GM18526 (cell line): ENCODE results near the gene AASDHPPT.

ENCODE experiments used
- POLR2A ChIP-seq: IDR thresholded peaks from 3 replicates; pipeline ENCODE4 v1.6.1; 2011; ENCODE audit not compliant: insufficient read length; ENCODE audit errors: extremely low read depth

The AASDHPPT gene

GRCh38 chr11:106072804-106073203, 4.7 kb upstream of the AASDHPPT start:
- no peak for TF ChIP-seq POLR2A

GRCh38 chr11:106076171-106076918, 1.1 kb upstream of the AASDHPPT start:
- no peak for TF ChIP-seq POLR2A

DNA sequence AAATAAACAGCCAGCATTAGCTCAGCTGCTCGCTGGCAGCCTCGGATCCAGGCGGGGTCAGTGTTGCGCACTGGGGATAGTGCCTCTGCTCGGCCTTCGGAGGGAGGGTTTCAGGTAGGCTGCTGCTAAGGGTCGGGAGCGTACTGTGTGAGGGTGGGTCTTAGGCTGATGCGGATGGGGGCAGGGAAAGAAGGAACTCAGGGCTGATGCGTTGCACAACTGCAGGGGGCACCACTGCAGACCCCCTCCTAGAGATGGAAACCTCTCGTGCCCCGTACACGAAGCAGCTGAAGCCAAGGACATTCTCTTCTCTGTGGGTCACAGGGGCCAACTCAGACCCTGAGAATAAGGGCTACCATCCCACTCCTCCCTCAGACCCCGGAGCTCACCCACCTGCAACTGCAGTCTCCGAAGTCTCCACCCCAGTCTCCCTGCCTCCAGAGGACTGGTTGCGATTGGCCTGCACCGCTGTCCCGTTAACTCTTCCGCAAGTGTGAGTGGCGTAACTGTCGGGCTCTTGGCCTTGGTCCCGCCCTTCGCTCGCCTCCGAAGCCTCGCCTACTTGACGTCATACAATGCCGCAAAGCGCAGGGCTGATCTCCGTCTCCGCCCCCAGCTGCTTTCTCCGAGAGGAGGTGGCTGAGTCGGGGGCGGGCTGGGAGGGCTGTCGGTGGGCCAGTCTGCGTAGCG, 398 bp upstream of the AASDHPPT start, which contains the start of gene KBTBD3:
Gene KBTBD3, minus strand, starts transcription at position 429 of the 690 bp plus-strand sequence. CDS start 18,250 bp downstream, outside the sequence.
- no peak for TF ChIP-seq POLR2A

GRCh38 chr11:106082096-106082495, 4.6 kb downstream of the AASDHPPT start:
- no peak for TF ChIP-seq POLR2A

- TF ChIP-seq POLR2A: no peak
Observed at GRCh38 chr11:106086135-106086534, 8.7 kb downstream of the AASDHPPT start.

DNA sequence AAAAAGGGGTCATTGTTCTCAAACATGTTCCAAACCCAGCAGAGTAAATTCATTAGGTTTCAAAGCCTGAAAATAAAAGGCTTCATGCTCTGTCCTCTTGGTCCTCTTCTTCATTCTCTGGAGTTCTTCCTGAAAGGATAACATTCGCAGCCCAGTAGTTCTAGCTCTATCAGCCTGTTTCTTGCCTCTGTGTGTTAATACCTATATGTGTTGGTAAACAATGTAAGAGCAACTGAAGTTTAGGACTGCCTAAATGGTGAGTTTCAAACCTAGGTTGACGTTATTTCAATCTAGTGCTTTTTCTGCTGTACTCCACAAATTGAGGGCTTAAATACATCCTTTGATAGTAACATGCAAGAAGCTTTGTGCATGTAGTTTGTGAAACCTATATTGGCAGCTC, 9.4 kb downstream of the AASDHPPT start:
- no peak for TF ChIP-seq POLR2A

- TF ChIP-seq POLR2A: no peak
Observed at GRCh38 chr11:106087815-106088435, 10.5 kb downstream of the AASDHPPT start.

DNA sequence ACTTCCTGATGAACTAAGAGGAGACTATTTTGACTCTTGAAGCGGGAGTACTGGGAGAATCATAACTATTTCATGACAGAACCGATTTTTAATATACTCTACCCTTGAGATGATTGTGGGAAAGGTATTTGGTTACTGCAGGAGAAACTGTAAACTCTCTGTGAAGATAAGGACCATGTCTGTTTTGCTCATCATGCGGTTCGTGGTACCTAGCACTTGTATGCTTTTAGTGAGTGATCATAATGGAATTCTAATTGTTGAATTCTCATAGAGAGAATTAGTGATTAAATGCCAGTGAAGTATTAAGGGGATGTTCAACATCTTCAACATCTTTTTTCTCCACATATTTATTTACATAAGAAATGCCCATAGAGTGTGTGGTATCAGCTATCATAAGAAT, 11.4 kb downstream of the AASDHPPT start:
- no peak for TF ChIP-seq POLR2A

DNA sequence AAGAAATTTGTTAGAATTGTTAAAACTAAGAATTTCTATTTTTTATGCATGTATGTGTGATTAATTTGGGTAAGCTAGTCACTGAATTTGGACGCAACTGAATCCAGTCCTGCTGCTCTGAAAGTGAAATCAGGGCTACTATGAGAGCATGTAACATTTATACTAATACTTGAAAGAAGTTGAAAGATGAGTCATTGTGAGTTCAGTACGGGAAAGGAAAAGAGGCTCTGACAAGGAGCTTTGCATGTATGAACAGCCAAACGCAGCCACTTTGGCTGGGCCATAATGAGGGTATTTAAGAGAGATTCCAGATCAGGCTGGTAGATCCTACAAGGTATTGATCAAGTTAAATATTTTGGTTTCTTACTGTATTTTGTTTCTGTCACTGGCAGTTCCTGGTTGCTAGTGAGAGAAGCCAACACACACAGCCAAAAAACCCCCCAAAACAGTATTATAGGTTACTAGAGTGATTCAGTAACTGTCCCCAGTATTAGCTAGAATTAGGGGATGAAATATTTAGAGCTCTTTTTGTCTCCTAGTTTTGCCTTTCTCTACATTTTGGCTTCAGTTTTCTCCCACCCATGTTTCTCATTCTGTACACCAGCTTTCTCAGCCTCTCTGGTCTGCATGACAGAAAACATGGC, 14.1 kb downstream of the AASDHPPT start:
- no peak for TF ChIP-seq POLR2A

GRCh38 chr11:106092446-106092845, 15.0 kb downstream of the AASDHPPT start:
- no peak for TF ChIP-seq POLR2A

DNA sequence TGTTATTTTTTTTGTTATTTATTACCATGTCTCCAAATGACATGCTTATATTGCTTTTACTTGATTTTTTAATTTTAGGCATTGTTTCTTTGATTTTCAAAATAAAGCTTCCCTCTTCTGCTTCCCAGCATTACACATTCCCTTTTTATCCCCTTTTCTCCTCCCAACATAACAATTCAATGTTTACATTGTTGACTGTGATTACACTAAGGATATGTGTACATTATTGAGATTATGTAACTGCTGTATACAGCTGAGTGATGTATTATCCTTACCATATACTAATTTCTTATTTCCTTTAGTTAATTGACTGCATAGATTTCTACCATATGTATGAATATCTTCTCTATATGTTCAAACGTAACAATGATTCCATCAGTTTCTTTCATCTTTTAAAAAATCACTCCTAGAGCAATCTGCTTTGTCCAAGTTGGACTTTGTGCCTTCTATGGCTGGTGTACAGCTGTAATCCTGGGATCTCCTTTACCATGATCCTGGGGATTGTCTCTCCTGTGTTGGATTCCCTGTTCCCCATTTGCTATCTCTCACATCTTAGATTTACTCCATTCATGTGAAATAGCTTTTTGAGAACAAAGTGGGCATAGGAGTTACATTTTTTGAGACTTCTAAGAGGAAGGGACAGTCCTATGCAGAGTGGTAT, 21.6 kb downstream of the AASDHPPT start:
- no peak for TF ChIP-seq POLR2A

GRCh38 chr11:106101370-106101769, 23.9 kb downstream of the AASDHPPT start:
- no peak for TF ChIP-seq POLR2A

- no peak for TF ChIP-seq POLR2A
Observed at GRCh38 chr11:106101819-106102218, 24.4 kb downstream of the AASDHPPT start.

GRCh38 chr11:106105986-106106385, 28.5 kb downstream of the AASDHPPT start:
- TF ChIP-seq POLR2A: no peak
